Esophagus squamous epithelium (tissue), 5 donors: ENCODE data around the gene GFRA1. TPM values are rescaled to one million over a fixed set of nuclear protein-coding genes. Genes with fewer than 3 reads are reported as not detected.

Source experiments
- DNase-seq: peaks from one replicate; lab custom pipeline; 2025; lab: John Stamatoyannopoulos, UW
- H3K27ac ChIP-seq, 4 donors: fragments of 200-600 bp; sonication (generic); one replicate each; pipeline ENCODE4 v1.5.1; 2016 to 2019; ENCODE audit warnings: mild to moderate bottlenecking in 1 of 4
- H3K27me3 ChIP-seq, 4 donors: fragments of 200-600 bp; sonication (generic); 1 replicate in 3 of 4; 2 replicates in 1 of 4; pipeline versions ENCODE4 v1.5.1 to v1.6.0; 2017 to 2021; ENCODE audit warnings: antibody characterized with exemption in 1 of 4
- H3K36me3 ChIP-seq, 3 donors: fragments of 200-600 bp; sonication (generic); one replicate each; pipeline ENCODE4 v1.5.1; 2016 to 2019
- H3K4me1 ChIP-seq, 3 donors: fragments of 200-600 bp; sonication (generic); one replicate each; pipeline ENCODE4 v1.5.1; 2017 to 2019
- H3K4me3 ChIP-seq, 4 donors: fragments of 200-600 bp; sonication (generic); 1 replicate in 3 of 4; 2 replicates in 1 of 4; pipeline ENCODE4 v1.5.1; 2016 to 2019; ENCODE audit warnings: mild to moderate bottlenecking in 2 of 4, moderate library complexity in 1 of 4
- H3K9me3 ChIP-seq, 3 donors: fragments of 200-600 bp; sonication (generic); one replicate each; pipeline ENCODE4 v1.5.1; 2016 to 2019
- CTCF ChIP-seq, 6 experiments: fragments of 450-650 bp in 4 of 6; fragments of 200-600 bp in 2 of 6; sonication (generic) in 2 of 6; IDR thresholded peaks; one replicate each; pipeline ENCODE4 v1.5.1; 2016 to 2019; ENCODE audit warnings: antibody characterized with exemption in 6 of 6, mild to moderate bottlenecking in 4 of 6, moderate library complexity in 4 of 6
- POLR2A ChIP-seq, 4 donors: fragments of 450-650 bp; IDR thresholded peaks; one replicate each; pipeline ENCODE4 v1.6.1; 2017; ENCODE audit warnings: antibody characterized with exemption in 4 of 4, mild to moderate bottlenecking in 4 of 4, moderate library complexity in 3 of 4
- WGBS, 2 donors: methylation state at CpG; one replicate each; pipeline ENCODE4 v1.1.5; 2018; 5-methylcytosine and 5-hydroxymethylcytosine counted together
- intact Hi-C: fragments of 100-400 bp; cut with DNase I; formaldehyde crosslinking; loops from one replicate; pipeline ENCODE4 v1.15.0; 2022
- total RNA-seq, 4 donors: library from RNA; depleted of rRNA; stranded (reverse); fragments of >200 nt; gene quantifications; one replicate each; pipeline ENCODE4 v1.1.0, GENCODE V29; 2016
- donor health status: DM: yes; HTN: yes; CAD: no.

GFRA1 gene
- total RNA-seq, 4 donors from 2014 or later = 1.0 to 79.9 (median 4.2) TPM

- intact Hi-C loops = no loop called here
- no peaks in the 10 kb centered on the region for H3K27me3 ChIP-seq
- TF ChIP-seq POLR2A (IDR thresholded peaks at IDR 0.05) (no peak), CTCF (IDR thresholded peaks at IDR 0.05) (no peak)
- H3K4me3 ChIP-seq = no peak overlapping the region
- H3K9me3 ChIP-seq = no peaks in the 10 kb centered on the region
- no peaks in the 10 kb centered on the region for H3K36me3 ChIP-seq
- 62 to 69% methylated on average over 4 to 5 of the region's 5 CpGs for WGBS, 2 donors
- DNase-seq = no peak
- H3K4me1 ChIP-seq = no peaks in the 10 kb centered on the region
- no peak overlapping the region for H3K27ac ChIP-seq
These were observed 116.2 kb downstream of the GFRA1 start for GRCh38 chr10:116156819-116157218.

GRCh38 chr10:116155191-116155590, 117.8 kb downstream of the GFRA1 start:
- TF ChIP-seq CTCF (IDR thresholded peaks at IDR 0.05) (no peak), POLR2A (IDR thresholded peaks at IDR 0.05) (no peak)
- intact Hi-C loops = no loop called here
- no peak for DNase-seq
- H3K27me3 ChIP-seq = no peaks in the 10 kb centered on the region
- H3K9me3 ChIP-seq = no peaks in the 10 kb centered on the region
- WGBS, 2 donors = 67 to 81% methylated on average over 1 of the region's 1 CpG
- no peaks in the 10 kb centered on the region for H3K36me3 ChIP-seq
- no peak overlapping the region for H3K27ac ChIP-seq
- H3K4me3 ChIP-seq = no peak overlapping the region
- H3K4me1 ChIP-seq = no peaks in the 10 kb centered on the region

- no peak overlapping the region for H3K4me3 ChIP-seq
- H3K9me3 ChIP-seq = no peaks in the 10 kb centered on the region
- no peaks in the 10 kb centered on the region for H3K36me3 ChIP-seq
- DNase-seq = no peak
- H3K27ac ChIP-seq = no peak overlapping the region
- TF ChIP-seq POLR2A (IDR thresholded peaks at IDR 0.05) = no peak
- no peak for TF ChIP-seq CTCF (IDR thresholded peaks at IDR 0.05)
- 20 to 63% methylated on average over 1 of the region's 1 CpG for WGBS, 2 donors
- H3K4me1 ChIP-seq = no peaks in the 10 kb centered on the region
- H3K27me3 ChIP-seq = no peaks in the 10 kb centered on the region
- intact Hi-C loops = no loop called here
These were observed 118.4 kb downstream of the GFRA1 start for GRCh38 chr10:116154651-116155050.

- intact Hi-C loops = no loop called here
- no peaks in the 10 kb centered on the region for H3K4me1 ChIP-seq
- TF ChIP-seq POLR2A (IDR thresholded peaks at IDR 0.05) (no peak), CTCF (IDR thresholded peaks at IDR 0.05) (no peak)
- no peaks in the 10 kb centered on the region for H3K27me3 ChIP-seq
- H3K4me3 ChIP-seq = no peak overlapping the region
- no peak overlapping the region for H3K27ac ChIP-seq
- no peak for DNase-seq
- no peaks in the 10 kb centered on the region for H3K36me3 ChIP-seq
- H3K9me3 ChIP-seq = no peaks in the 10 kb centered on the region
These were observed 121.9 kb downstream of the GFRA1 start for GRCh38 chr10:116151076-116151475.

- TF ChIP-seq CTCF (IDR thresholded peaks at IDR 0.05) (no peak), POLR2A (IDR thresholded peaks at IDR 0.05) (no peak)
- H3K4me3 ChIP-seq = no peak overlapping the region
- no peaks in the 10 kb centered on the region for H3K27me3 ChIP-seq
- no peak for DNase-seq
- H3K4me1 ChIP-seq = no peaks in the 10 kb centered on the region
- H3K9me3 ChIP-seq = no peaks in the 10 kb centered on the region
- no peak overlapping the region for H3K27ac ChIP-seq
- WGBS, 2 donors = 43% methylated on average over 6 of the region's 6 CpGs
- intact Hi-C loops = no loop called here
- H3K36me3 ChIP-seq = no peaks in the 10 kb centered on the region
These were observed 122.4 kb downstream of the GFRA1 start for GRCh38 chr10:116150606-116151005.
